ENCODE measurements around the gene ULK4. TPM values are rescaled to one million over a fixed set of nuclear protein-coding genes. Genes with fewer than 3 reads are reported as not detected.

The ULK4 gene
- total RNA-seq, 2 experiments from 2014 or later, result 6.8 to 6.9 TPM

GRCh38 chr3:41297750-41298149 is 664.2 kb downstream of the ULK4 start:
- no peak overlapping the region for H3K4me3 Mint-ChIP-seq
- H3K4me1 Mint-ChIP-seq (ENCODE audit: low read depth), result no peaks in the 10 kb centered on the region
- no peak overlapping the region for H3K27ac Mint-ChIP-seq
- H3K9me3 Mint-ChIP-seq, result no peaks in the 10 kb centered on the region
- CTCF ChIA-PET, result no interaction called here
- ATAC-seq, result no peak
- TF ChIP-seq CTCF (IDR thresholded peaks at IDR 0.05), result no peak
- H3K27me3 Mint-ChIP-seq, result no peaks in the 10 kb centered on the region
- DNase-seq, result no peak
- POLR2A ChIA-PET, result no interaction called here
- intact Hi-C loops (cut with micrococcal nuclease), result no loop called here
- no peaks in the 10 kb centered on the region for H3K36me3 Mint-ChIP-seq (ENCODE audit: low read depth)

- no peaks in the 10 kb centered on the region for H3K9me3 Mint-ChIP-seq
- H3K27ac Mint-ChIP-seq, result no peak overlapping the region
- intact Hi-C loops (cut with micrococcal nuclease), result no loop called here
- no peak overlapping the region for H3K4me3 Mint-ChIP-seq
- POLR2A ChIA-PET, result no interaction called here
- no peaks in the 10 kb centered on the region for H3K4me1 Mint-ChIP-seq (ENCODE audit: low read depth)
- TF ChIP-seq CTCF (IDR thresholded peaks at IDR 0.05), result no peak
- H3K27me3 Mint-ChIP-seq, result no peaks in the 10 kb centered on the region
- CTCF ChIA-PET, result no interaction called here
- no peak for DNase-seq
- H3K36me3 Mint-ChIP-seq (ENCODE audit: low read depth), result no peaks in the 10 kb centered on the region
- ATAC-seq, result no peak
These were observed 665.3 kb downstream of the ULK4 start for GRCh38 chr3:41296556-41296955.

GRCh38 chr3:41295740-41296139 is 666.2 kb downstream of the ULK4 start:
- H3K27me3 Mint-ChIP-seq, result no peaks in the 10 kb centered on the region
- intact Hi-C loops (cut with micrococcal nuclease), result no loop called here
- no peaks in the 10 kb centered on the region for H3K4me1 Mint-ChIP-seq (ENCODE audit: low read depth)
- H3K36me3 Mint-ChIP-seq (ENCODE audit: low read depth), result no peaks in the 10 kb centered on the region
- H3K4me3 Mint-ChIP-seq, result no peak overlapping the region
- ATAC-seq (no peak), DNase-seq (no peak)
- H3K9me3 Mint-ChIP-seq, result no peaks in the 10 kb centered on the region
- POLR2A ChIA-PET, result no interaction called here
- TF ChIP-seq CTCF (IDR thresholded peaks at IDR 0.05), result no peak
- CTCF ChIA-PET, result no interaction called here
- no peak overlapping the region for H3K27ac Mint-ChIP-seq

- ChIA-PET CTCF (no interaction called here), POLR2A (no interaction called here)
- TF ChIP-seq CTCF (IDR thresholded peaks at IDR 0.05), result no peak
- H3K27me3 Mint-ChIP-seq, result no peaks in the 10 kb centered on the region
- DNase-seq (no peak), ATAC-seq (no peak)
- H3K27ac Mint-ChIP-seq, result no peak overlapping the region
- intact Hi-C loops (cut with micrococcal nuclease), result no loop called here
- no peaks in the 10 kb centered on the region for H3K4me1 Mint-ChIP-seq (ENCODE audit: low read depth)
- no peaks in the 10 kb centered on the region for H3K9me3 Mint-ChIP-seq
- no peaks in the 10 kb centered on the region for H3K36me3 Mint-ChIP-seq (ENCODE audit: low read depth)
- H3K4me3 Mint-ChIP-seq, result no peak overlapping the region
These were observed 668.7 kb downstream of the ULK4 start for GRCh38 chr3:41293169-41293681.

- Mint-ChIP-seq H3K27me3 (no peaks in the 10 kb centered on the region), H3K9me3 (no peaks in the 10 kb centered on the region), H3K4me3 (no peak overlapping the region), H3K36me3 (ENCODE audit: low read depth) (no peaks in the 10 kb centered on the region), H3K4me1 (ENCODE audit: low read depth) (no peaks in the 10 kb centered on the region), H3K27ac (no peak overlapping the region)
- intact Hi-C loops (cut with micrococcal nuclease), result no loop called here
- TF ChIP-seq CTCF (IDR thresholded peaks at IDR 0.05), result no peak
- POLR2A ChIA-PET, result no interaction called here
- no peak for ATAC-seq
- DNase-seq, result no peak
- CTCF ChIA-PET, result no interaction called here
These were observed 671.2 kb downstream of the ULK4 start for GRCh38 chr3:41290736-41291135.

Measured in activated CD8-positive, alpha-beta T cell treated with anti-CD3 and anti-CD28 coated beads for 36 hours (primary cell).